Gastroesophageal sphincter (tissue), 3 donors: ENCODE results near the gene RNU7-1.

Experiments
- CTCF ChIP-seq, 4 experiments: fragments of 200-600 bp in 2 of 4; fragments of 450-650 bp in 2 of 4; sonication (generic) in 1 of 4; IDR thresholded peaks; one replicate each; pipeline ENCODE4 v1.5.1; 2017 to 2019; ENCODE audit warnings: antibody characterized with exemption in 4 of 4, mild to moderate bottlenecking in 2 of 4, moderate library complexity in 2 of 4
- POLR2A ChIP-seq, 2 donors: fragments of 450-650 bp; IDR thresholded peaks; one replicate each; pipeline ENCODE4 v1.6.1; 2017; ENCODE audit warnings: antibody characterized with exemption in 2 of 2, mild to moderate bottlenecking in 2 of 2, moderate library complexity in 1 of 2

DNA sequence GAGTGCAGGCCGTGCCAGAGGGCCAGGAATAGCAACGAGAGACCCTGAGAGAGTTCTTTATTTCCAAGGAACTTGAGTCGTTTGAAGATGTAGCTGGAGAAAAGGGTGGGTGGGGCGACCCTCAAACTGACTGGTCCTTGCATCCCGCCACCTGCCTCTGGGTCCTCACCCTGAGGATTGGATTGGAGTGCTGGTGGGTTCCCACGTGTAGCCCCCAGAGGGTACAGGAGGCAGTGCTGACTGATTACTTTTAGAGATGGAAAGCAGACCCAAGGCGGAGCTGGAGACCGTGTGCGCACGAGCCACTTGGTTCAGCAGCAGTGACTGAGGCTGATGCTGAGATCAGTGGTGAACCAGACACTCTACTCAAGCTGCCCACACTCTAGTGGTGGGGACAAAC lies 34.0 kb downstream of the RNU7-1 start:
- TF ChIP-seq POLR2A (IDR thresholded peaks at IDR 0.05) = no peak
- no peak for TF ChIP-seq CTCF (IDR thresholded peaks at IDR 0.05)
